HCT116 (cell line): ENCODE measurements around the gene ATF2.

ENCODE experiments used
- CBX3 ChIP-seq: IDR thresholded peaks from 2 replicates; pipeline ENCODE4 v1.6.1; 2012; ENCODE audit warnings: low read depth
- CEBPB ChIP-seq: IDR thresholded peaks from 2 replicates; pipeline ENCODE4 v1.6.1; 2012; ENCODE audit warnings: low read depth
- EZH2 ChIP-seq: fragments of 200-600 bp; sonication (generic); IDR thresholded peaks from 2 replicates; pipeline ENCODE4 v1.6.1; 2017; ENCODE audit warnings: antibody characterized with exemption, mixed run types
- POLR2A ChIP-seq: IDR thresholded peaks from 2 replicates; pipeline ENCODE4 v1.7.0; 2011; ENCODE audit warnings: borderline replicate concordance; ENCODE audit not compliant: insufficient read depth, insufficient read length; ENCODE audit errors: extremely low read depth
- POLR2AphosphoS5 ChIP-seq: IDR thresholded peaks from 2 replicates; pipeline ENCODE4 v1.6.1; 2011; ENCODE audit warnings: mild to moderate bottlenecking, low read depth, low read length, moderate library complexity
- SIN3A ChIP-seq: IDR thresholded peaks from 2 replicates; pipeline ENCODE4 v1.6.1; 2012; ENCODE audit warnings: low read depth
- TCF7L2 ChIP-seq: IDR thresholded peaks from 2 replicates; pipeline ENCODE4 v1.7.0; 2011; ENCODE audit warnings: borderline replicate concordance, inconsistent platforms; ENCODE audit not compliant: insufficient read depth, insufficient read length; ENCODE audit errors: extremely low read depth
- YY1 ChIP-seq: IDR thresholded peaks from 2 replicates; pipeline ENCODE4 v1.6.1; 2011; ENCODE audit warnings: low read length, low read depth, moderate library complexity, mild to moderate bottlenecking; ENCODE audit not compliant: insufficient replicate concordance; ENCODE audit errors: extremely low read depth
- TF ChIP-seq, protein P1 (sequence below), 3 experiments: fragments of 200-600 bp in 1 of 3; sonication (generic) in 1 of 3; IDR thresholded peaks in 2 of 3; conservative IDR thresholded peaks in 1 of 3; 2 replicates each; pipeline ENCODE4 v1.5.1; 2012 to 2017; ENCODE audit warnings: low read depth in 2 of 3, low read length in 2 of 3, antibody characterized with exemption in 1 of 3, borderline replicate concordance in 1 of 3, control low read depth in 1 of 3, mild to moderate bottlenecking in 1 of 3, mixed read lengths in 1 of 3, mixed run types in 1 of 3, moderate library complexity in 1 of 3; ENCODE audit not compliant: insufficient read depth in 1 of 3
- TF ChIP-seq, protein P2 (sequence below): IDR thresholded peaks from 2 replicates; pipeline ENCODE4 v1.6.1; 2011; ENCODE audit warnings: mild to moderate bottlenecking, low read length, moderate library complexity; ENCODE audit not compliant: insufficient replicate concordance; ENCODE audit errors: extremely low read depth

DNA sequence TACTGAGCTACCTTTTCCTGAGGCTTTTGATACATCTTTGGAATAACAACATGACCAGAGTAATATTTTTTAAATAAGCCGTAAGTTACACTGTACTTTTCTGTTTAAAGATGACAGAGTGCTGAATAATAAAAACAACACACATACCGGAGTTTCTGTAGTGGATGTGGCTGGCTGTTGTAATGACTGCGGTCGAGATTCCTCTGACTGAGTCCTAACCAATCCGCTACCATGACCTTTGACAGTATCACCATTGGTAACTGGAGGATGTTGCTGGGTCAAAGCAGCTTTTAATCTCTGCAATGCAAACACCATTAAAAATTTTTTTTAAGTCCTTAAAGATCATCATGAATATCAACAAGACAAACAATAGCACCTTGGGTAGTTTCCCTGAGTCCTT is 70.7 kb downstream of the ATF2 start:
- TF ChIP-seq SIN3A: no peak
- TF ChIP-seq POLR2AphosphoS5: no peak
- TF ChIP-seq, protein P1, sequence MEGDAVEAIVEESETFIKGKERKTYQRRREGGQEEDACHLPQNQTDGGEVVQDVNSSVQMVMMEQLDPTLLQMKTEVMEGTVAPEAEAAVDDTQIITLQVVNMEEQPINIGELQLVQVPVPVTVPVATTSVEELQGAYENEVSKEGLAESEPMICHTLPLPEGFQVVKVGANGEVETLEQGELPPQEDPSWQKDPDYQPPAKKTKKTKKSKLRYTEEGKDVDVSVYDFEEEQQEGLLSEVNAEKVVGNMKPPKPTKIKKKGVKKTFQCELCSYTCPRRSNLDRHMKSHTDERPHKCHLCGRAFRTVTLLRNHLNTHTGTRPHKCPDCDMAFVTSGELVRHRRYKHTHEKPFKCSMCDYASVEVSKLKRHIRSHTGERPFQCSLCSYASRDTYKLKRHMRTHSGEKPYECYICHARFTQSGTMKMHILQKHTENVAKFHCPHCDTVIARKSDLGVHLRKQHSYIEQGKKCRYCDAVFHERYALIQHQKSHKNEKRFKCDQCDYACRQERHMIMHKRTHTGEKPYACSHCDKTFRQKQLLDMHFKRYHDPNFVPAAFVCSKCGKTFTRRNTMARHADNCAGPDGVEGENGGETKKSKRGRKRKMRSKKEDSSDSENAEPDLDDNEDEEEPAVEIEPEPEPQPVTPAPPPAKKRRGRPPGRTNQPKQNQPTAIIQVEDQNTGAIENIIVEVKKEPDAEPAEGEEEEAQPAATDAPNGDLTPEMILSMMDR (IDR thresholded peaks at IDR 0.05 in 2 of 3, conservative IDR thresholded peaks at IDR 0.05 in 1 of 3; ENCODE audit: borderline replicate concordance in 1 of 3, insufficient read depth in 1 of 3, low read depth in 2 of 3, low read length in 2 of 3): no peak
- no peak for TF ChIP-seq EZH2
- TF ChIP-seq TCF7L2: no peak
- no peak for TF ChIP-seq POLR2A
- TF ChIP-seq CEBPB: no peak
- TF ChIP-seq, protein P2, sequence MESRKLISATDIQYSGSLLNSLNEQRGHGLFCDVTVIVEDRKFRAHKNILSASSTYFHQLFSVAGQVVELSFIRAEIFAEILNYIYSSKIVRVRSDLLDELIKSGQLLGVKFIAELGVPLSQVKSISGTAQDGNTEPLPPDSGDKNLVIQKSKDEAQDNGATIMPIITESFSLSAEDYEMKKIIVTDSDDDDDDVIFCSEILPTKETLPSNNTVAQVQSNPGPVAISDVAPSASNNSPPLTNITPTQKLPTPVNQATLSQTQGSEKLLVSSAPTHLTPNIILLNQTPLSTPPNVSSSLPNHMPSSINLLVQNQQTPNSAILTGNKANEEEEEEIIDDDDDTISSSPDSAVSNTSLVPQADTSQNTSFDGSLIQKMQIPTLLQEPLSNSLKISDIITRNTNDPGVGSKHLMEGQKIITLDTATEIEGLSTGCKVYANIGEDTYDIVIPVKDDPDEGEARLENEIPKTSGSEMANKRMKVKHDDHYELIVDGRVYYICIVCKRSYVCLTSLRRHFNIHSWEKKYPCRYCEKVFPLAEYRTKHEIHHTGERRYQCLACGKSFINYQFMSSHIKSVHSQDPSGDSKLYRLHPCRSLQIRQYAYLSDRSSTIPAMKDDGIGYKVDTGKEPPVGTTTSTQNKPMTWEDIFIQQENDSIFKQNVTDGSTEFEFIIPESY: no peak
- no peak for TF ChIP-seq YY1
- TF ChIP-seq CBX3: no peak
